MM.1S (cell line): ENCODE measurements around the gene ADAM19.

ENCODE experiments used
- DNase-seq: peaks from one replicate; pipeline ENCODE4 v3.0.0-alpha.2; 2015
- H2AFZ ChIP-seq: fragments of 300-600 bp; sonication (generic); 2 replicates; pipeline ENCODE4 v1.6.0; 2016; ENCODE audit warnings: antibody characterized with exemption, low read length
- H3F3A ChIP-seq: fragments of 300-600 bp; sonication (generic); 2 replicates; pipeline ENCODE4 v1.6.1; 2016; ENCODE audit warnings: mild to moderate bottlenecking, antibody characterized with exemption, low read length, moderate library complexity, mixed read lengths; ENCODE audit not compliant: insufficient read depth
- H3K27ac ChIP-seq: fragments of 300-600 bp; sonication (generic); 2 replicates; pipeline ENCODE4 v1.5.1; 2016; ENCODE audit warnings: mild to moderate bottlenecking, low read length
- H3K27me3 ChIP-seq: fragments of 300-600 bp; sonication (generic); replicated peaks from 2 replicates; pipeline ENCODE4 v1.6.0; 2016; ENCODE audit warnings: low read length; ENCODE audit not compliant: insufficient read depth
- H3K36me3 ChIP-seq: fragments of 300-600 bp; sonication (generic); replicated peaks from 2 replicates; pipeline ENCODE4 v1.6.1; 2016; ENCODE audit warnings: mild to moderate bottlenecking, low read length, mixed read lengths; ENCODE audit not compliant: insufficient read depth
- H3K4me1 ChIP-seq: fragments of 300-600 bp; sonication (generic); 2 replicates; pipeline ENCODE4 v1.6.1; 2016; ENCODE audit warnings: low read length, mixed read lengths
- H3K4me2 ChIP-seq: fragments of 300-600 bp; sonication (generic); 2 replicates; pipeline ENCODE4 v1.6.0; 2016; ENCODE audit warnings: low read depth, low read length
- H3K4me3 ChIP-seq: fragments of 300-600 bp; sonication (generic); 2 replicates; pipeline ENCODE4 v1.5.1; 2016; ENCODE audit warnings: low read length, mixed read lengths
- H3K79me2 ChIP-seq: fragments of 300-600 bp; sonication (generic); 2 replicates; pipeline ENCODE4 v1.6.1; 2016; ENCODE audit warnings: mixed run types, low read length, mixed read lengths
- H3K9ac ChIP-seq: fragments of 300-600 bp; sonication (generic); 2 replicates; pipeline ENCODE4 v1.6.1; 2016; ENCODE audit warnings: low read length, mixed read lengths
- H3K9me2 ChIP-seq: fragments of 300-600 bp; sonication (generic); replicated peaks from 2 replicates; pipeline ENCODE4 v1.6.1; 2016; ENCODE audit warnings: mild to moderate bottlenecking, low read length, mixed read lengths; ENCODE audit not compliant: insufficient read depth
- H3K9me3 ChIP-seq: fragments of 300-600 bp; sonication (generic); replicated peaks from 2 replicates; pipeline ENCODE4 v1.6.1; 2016; ENCODE audit warnings: mild to moderate bottlenecking, low read length, mixed read lengths; ENCODE audit not compliant: insufficient read depth
- H4K20me1 ChIP-seq: fragments of 300-600 bp; sonication (generic); 2 replicates; pipeline ENCODE4 v1.6.1; 2016; ENCODE audit warnings: mild to moderate bottlenecking, low read length, moderate library complexity, mixed read lengths; ENCODE audit not compliant: insufficient read depth
- CTCF ChIP-seq: fragments of 300-600 bp; sonication (generic); IDR thresholded peaks from 2 replicates; pipeline ENCODE4 v1.5.1; 2016; ENCODE audit warnings: antibody characterized with exemption, low read length, mixed read lengths
- EZH2 ChIP-seq: fragments of 300-600 bp; sonication (generic); optimal IDR thresholded peaks from 2 replicates; pipeline ENCODE3; 2017; ENCODE audit warnings: low read depth, mild to moderate bottlenecking, antibody characterized with exemption, low read length, mixed read lengths
- EZH2phosphoT487 ChIP-seq: fragments of 300-600 bp; sonication (generic); IDR thresholded peaks from 2 replicates; pipeline ENCODE4 v1.6.1; 2018; ENCODE audit warnings: antibody characterized with exemption, low read length

Gene ADAM19

GRCh38 chr5:157458835-157459234 lies 116.7 kb downstream of the ADAM19 start:
- Histone ChIP-seq H3K9me3 (no peaks in the 10 kb centered on the region), H3K9ac (no peak overlapping the region), H3K4me1 (no peaks in the 10 kb centered on the region), H3K27ac (no peak overlapping the region), H3K27me3 (peaks cover 7% of the 10 kb centered on the region; the same call in 1 of the 2 replicates), H3K36me3 (no peaks in the 10 kb centered on the region), H2AFZ (no peak overlapping the region), H3K4me2 (no peak overlapping the region), H3K9me2 (no peaks in the 10 kb centered on the region), H4K20me1 (no peaks in the 10 kb centered on the region), H3F3A (no peaks in the 10 kb centered on the region), H3K79me2 (no peaks in the 10 kb centered on the region), H3K4me3 (no peak overlapping the region)
- no peak for DNase-seq
- no peak for TF ChIP-seq EZH2phosphoT487
- no peak for TF ChIP-seq CTCF

- no peaks in the 10 kb centered on the region for H3K9me3 ChIP-seq
- DNase-seq: no peak
- no peak overlapping the region for H3K9ac ChIP-seq
- no peaks in the 10 kb centered on the region for H4K20me1 ChIP-seq
- H3K79me2 ChIP-seq: no peaks in the 10 kb centered on the region
- H3K27me3 ChIP-seq: peaks cover 7% of the 10 kb centered on the region; the same call in 1 of the 2 replicates
- H2AFZ ChIP-seq: no peak overlapping the region
- H3K9me2 ChIP-seq: no peaks in the 10 kb centered on the region
- no peak overlapping the region for H3K27ac ChIP-seq
- H3K4me3 ChIP-seq: no peak overlapping the region
- no peak overlapping the region for H3K4me2 ChIP-seq
- H3F3A ChIP-seq: no peaks in the 10 kb centered on the region
- no peaks in the 10 kb centered on the region for H3K36me3 ChIP-seq
- no peak for TF ChIP-seq EZH2phosphoT487
- TF ChIP-seq CTCF: no peak
- TF ChIP-seq EZH2: no peak
- H3K4me1 ChIP-seq: no peaks in the 10 kb centered on the region
Measured at GRCh38 chr5:157457391-157457790, 118.2 kb downstream of the ADAM19 start.

GRCh38 chr5:157456301-157456700 lies 119.3 kb downstream of the ADAM19 start:
- peaks cover 7% of the 10 kb centered on the region; the same call in 1 of the 2 replicates for H3K27me3 ChIP-seq
- H3K27ac ChIP-seq: no peak overlapping the region
- no peaks in the 10 kb centered on the region for H3K9me3 ChIP-seq
- no peaks in the 10 kb centered on the region for H3F3A ChIP-seq
- H3K36me3 ChIP-seq: no peaks in the 10 kb centered on the region
- TF ChIP-seq EZH2phosphoT487 (no peak), CTCF (no peak), EZH2 (no peak)
- no peaks in the 10 kb centered on the region for H3K9me2 ChIP-seq
- H3K4me1 ChIP-seq: no peaks in the 10 kb centered on the region
- no peak overlapping the region for H2AFZ ChIP-seq
- no peak overlapping the region for H3K4me2 ChIP-seq
- H3K4me3 ChIP-seq: no peak overlapping the region
- H3K79me2 ChIP-seq: no peaks in the 10 kb centered on the region
- H4K20me1 ChIP-seq: no peaks in the 10 kb centered on the region
- DNase-seq: no peak
- H3K9ac ChIP-seq: no peak overlapping the region
